NCI-H2081 (cell line): Measurements from ENCODE around the gene ZW10.
A peak's percentile ranks its signal among the peaks of the same experiment; 100 is the strongest.

Source experiments
- DNase-seq, 2 experiments: peaks; one replicate each; lab custom pipeline; 2025; lab: John Stamatoyannopoulos, UW

The ZW10 gene

DNA sequence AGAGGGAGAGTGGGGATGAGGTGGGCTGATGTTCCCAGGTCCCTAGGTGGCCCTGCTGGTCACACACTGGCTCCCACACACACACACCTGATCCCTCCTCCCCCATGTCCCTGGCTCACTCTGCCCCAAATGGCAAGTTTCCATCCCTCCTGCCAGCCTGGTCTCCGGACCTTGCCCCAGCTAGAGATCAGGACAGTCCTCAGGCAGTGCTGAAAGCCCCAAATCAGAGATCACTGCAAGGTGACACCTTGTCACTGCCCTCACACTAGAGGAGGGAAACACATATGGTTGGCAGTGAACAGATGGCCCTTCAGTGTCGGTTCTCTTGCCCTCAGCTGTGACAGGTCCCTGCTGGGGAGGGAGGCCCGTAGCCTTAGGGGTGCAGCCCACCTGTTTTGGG lies 75.0 kb downstream of the ZW10 start:
- DNase-seq, result no peak

DNA sequence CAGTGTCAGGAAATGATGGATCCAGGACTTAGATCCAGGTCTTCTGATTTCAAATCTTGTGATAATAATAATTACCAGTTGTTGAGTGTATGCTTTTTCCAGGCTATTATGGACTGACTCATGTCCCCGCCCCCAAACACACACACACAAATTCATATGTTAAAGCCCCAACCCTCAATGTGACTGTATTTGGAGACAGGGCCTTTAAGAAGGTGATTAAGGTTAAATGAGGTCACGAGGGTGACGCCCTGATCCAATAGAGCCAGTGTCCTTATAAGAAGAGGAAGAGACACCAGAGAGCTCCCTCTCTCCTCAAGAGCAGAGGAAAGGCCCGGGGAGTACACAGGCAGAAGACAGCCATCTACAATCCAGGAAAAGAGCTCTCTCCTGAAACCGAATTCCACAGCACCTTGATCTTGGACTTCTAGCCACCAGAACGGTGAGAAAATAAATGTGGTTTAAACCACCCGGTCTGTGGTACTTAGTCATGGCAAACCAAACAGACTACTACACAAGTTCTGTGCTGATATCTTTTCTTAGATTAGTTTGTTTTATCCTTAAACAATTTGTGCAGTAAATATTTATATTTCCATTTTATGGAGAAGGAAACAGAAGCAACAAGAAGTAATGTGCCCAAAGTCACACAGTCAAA lies 75.6 kb downstream of the ZW10 start:
- no peak for DNase-seq

- DNase-seq, result no peak
These were observed 76.4 kb downstream of the ZW10 start for GRCh38 chr11:113697111-113697510.

GRCh38 chr11:113695207-113695606 lies 78.3 kb downstream of the ZW10 start:
- DNase-seq, result no peak

DNA sequence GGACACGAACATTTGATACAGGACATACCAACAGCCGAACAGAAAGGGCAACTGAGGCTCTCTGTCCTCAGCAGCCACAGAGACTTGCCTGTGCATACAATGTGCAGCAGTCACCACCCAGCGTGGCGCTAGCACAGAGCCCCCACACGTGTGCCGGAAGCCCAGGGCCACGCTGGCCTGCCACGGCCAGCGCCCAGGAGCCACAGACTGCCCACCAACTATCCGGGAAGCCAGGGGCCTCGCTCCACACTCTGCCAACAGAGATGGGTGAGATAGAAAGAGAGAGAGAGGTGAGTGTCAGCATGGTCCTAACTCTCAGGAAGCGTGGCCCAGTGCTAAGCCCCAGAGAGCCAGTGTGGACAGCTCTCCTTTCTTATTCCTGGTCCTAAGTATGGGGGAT lies 79.1 kb downstream of the ZW10 start:
- no peak for DNase-seq

DNA sequence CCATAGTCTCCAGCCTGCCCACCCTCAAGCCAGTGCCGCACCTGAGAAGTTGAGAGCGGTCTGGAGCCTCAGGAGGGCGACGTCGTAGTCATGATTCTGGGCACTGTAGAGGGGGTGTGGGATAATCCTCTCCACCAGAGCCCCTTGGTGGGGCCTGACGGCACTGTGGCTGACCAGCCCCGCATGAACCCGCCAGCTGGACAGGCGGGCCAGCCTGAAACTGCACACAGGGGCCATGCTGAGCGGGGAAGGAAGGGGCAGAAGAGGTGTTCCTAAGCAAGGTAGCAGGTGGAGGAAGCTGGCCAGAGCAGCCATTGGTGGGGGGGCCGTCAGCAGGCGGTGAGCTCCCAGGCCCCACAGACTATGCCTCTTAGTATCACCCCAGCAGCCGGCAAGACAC lies 80.5 kb downstream of the ZW10 start:
- no peak for DNase-seq

DNA sequence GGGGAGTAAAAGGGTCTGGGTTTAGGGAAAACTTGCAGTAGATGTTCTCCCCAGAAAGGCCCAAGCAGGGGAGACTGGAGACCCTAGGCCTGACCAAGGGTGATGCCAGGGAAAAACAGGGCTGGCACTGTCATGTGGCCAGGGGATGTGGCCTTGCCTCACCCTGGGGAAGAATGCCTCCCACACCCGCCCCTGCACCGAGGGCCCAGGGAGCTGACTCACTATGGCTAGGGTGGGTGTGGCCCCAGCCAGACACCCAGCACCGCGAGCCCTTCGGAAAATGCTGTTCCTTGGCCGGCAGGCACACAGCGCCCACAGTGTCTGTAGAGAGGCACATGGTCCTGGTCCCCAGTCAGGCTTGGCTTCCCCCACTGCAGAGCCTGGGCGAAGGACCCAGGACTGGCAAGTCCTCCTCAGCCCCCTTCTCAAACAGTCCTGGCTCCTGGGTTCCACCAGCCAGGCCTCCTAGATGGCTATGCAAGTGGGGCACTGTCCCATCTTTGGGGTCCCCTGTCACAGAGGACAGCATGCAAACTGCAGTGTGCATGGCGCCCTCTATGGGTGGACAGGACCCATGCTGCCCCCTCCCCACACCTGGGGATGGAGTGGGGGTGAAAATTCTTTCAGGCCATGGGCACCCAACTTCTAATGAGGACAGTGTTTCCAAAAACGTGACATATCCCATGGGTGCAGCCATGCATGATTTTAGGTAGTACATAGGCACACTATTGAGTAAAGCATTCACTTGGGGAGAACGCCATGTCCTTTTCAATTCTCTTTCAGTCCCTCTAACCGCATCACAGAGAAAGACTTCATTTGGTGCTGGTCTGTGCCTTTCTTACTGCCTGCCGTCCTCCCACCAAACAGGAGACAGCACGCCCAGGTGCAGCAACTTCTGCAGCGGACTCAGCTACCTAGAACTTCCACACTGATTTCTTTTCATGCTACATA lies 82.6 kb downstream of the ZW10 start:
- peak in 1 of 2 experiments; percentile 20 for DNase-seq

DNA sequence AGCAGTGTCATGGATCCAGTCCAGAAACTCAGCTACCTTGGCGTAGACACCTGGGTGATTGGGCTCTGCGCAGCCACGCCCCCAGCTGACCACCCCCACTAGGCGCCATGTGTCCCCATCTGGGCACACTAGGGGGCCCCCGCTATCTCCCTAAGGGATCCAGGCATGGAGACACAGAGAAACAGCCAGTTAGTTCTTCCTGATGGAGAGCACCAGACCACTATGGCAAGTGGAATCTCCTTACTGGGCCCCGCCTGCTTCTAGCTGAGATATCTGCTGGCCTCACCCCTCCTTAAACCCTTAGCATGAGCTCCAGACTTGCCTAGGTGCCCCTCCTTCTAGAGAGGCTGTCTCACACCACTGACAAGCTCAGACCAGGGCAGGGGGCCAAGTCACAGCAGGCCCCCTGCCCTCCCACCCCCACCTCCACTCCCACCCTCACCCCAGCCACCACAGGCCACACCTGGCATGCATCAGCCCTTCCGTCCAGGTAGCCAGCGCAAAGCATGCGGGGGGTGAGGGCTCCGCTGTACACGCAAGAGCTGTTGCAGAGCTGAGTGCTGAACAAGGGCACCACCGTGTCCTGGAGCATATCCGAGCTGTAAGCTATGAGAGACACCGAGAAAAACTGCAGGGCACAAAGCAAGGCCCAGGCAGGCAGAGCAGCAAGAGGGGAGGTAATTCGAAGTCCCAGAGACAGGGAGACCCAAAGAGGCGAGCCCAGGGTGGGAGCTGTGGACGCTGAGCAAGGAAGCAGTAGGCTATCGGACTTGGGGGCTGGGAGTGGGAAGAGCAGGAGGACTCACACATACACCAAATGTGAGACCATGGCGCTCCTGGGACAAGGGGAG lies 83.5 kb downstream of the ZW10 start:
- DNase-seq, result no peak

GRCh38 chr11:113685654-113686359 lies 87.7 kb downstream of the ZW10 start:
- DNase-seq, result no peak

DNA sequence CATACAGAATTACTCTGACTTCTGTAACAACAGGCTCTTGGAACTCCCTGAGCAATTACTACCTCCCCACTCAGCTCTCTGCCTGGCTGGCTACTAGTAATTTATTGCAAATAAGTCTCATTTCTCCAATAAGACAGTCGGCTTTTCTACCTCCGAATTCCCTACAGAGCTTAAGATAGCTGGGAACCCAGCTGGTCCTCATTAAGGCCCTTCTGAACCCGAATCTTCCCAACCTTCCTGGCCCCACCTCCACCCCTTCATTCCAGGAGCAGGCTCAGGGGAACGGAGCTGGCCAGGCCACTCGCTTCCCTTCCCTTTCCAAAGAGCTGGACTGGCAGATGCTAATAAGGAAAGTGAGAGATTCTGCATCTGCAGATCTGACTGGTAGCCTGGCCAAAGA lies 89.0 kb downstream of the ZW10 start:
- no peak for DNase-seq

GRCh38 chr11:113683481-113684046 lies 89.9 kb downstream of the ZW10 start:
- DNase-seq, result no peak
